Stimulated activated CD8-positive, alpha-beta memory T cell treated with anti-CD3 and anti-CD28 coated beads, Interleukin-12 subunit alpha, Interleukin-12 subunit beta, amount 100 ng/mL, for 4 hours (primary cell): Measurements from ENCODE around the gene NR1I3.

Experiments used
- DNase-seq: peaks from one replicate; pipeline ENCODE4 v3.0.0-alpha.2; 2020; ENCODE audit warnings: low read depth

The NR1I3 gene

GRCh38 chr1:161195171-161195570 is 42.8 kb downstream of the NR1I3 start:
- no peak for DNase-seq

DNA sequence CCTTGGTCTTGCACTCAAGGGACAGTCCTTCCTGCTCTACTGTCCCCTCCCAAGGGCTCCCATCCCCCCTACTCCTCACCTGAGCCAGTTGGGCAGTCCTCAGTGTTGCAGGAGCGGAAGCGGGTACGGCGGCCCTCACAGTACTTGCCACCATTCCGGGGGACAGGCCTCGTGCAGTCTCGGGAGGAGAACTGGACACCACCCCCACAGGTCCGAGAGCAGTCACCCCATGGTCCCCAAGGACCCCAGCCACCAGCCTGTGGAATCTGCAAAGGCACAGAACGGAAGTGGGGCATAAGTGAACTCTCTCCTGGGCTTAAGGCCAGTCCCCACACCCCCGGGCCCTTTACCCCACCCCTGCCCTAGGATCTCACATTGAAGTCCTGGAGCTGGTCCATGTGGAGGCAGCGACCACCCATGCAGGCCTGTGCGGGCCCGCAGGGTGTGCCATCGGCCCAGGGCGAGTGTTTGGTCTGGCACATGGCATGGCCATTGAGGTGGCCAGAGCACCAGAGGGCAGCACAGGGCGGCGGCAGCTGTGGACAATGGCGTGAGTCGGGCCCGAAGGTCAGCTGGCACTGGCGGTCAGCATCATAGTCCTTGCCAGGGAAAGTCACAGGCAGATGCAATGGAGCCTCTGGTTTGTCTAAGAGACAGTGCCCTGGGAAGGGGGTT is 44.3 kb downstream of the NR1I3 start:
- no peak for DNase-seq

- DNase-seq, result no peak
Observed at GRCh38 chr1:161192476-161193465, 45.2 kb downstream of the NR1I3 start.

DNA sequence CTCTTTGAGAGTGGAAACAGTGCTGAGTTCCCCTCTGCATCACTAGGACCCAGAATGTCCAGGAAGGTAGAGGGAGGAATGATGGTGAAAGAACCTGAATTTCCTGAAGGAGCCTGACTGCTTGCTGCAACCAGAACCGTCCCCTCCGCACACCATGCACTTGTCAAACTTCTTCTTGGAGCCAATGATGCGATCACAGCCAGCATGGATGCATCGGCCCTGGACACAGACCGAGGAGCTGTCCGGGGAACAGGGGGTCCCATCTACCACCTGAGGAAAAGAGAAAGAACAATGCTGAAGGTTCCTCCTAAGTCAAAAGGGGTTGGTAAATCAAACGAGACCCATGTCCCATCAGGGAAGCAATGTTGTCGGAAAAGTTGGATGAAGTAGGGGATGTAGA is 46.0 kb downstream of the NR1I3 start:
- no peak for DNase-seq

- DNase-seq, result no peak
Observed at GRCh38 chr1:161190962-161191521, 47.0 kb downstream of the NR1I3 start.

GRCh38 chr1:161189036-161189435 is 49.0 kb downstream of the NR1I3 start:
- DNase-seq, result no peak

DNA sequence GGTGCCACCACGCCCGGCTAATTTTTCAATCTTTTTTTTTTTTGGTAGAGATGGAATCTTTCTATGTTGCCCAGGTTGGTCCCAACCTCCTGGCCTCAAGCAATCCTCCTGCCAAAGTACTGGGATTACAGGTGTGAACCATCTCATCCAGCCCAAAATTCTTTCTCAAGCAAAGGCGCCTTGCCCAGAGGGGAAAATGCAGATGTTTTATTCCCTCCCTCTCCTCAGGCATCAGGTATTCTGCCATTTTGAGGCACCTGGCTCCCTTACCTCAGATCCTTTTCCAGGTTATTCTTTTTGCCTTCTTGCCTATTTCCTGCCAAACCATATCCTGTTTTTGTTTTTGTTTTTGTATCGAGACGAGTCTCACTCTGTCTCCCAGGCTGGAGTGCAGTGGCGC is 49.6 kb downstream of the NR1I3 start:
- no peak for DNase-seq

- DNase-seq, result no peak
Observed at GRCh38 chr1:161187311-161187710, 50.7 kb downstream of the NR1I3 start.

DNA sequence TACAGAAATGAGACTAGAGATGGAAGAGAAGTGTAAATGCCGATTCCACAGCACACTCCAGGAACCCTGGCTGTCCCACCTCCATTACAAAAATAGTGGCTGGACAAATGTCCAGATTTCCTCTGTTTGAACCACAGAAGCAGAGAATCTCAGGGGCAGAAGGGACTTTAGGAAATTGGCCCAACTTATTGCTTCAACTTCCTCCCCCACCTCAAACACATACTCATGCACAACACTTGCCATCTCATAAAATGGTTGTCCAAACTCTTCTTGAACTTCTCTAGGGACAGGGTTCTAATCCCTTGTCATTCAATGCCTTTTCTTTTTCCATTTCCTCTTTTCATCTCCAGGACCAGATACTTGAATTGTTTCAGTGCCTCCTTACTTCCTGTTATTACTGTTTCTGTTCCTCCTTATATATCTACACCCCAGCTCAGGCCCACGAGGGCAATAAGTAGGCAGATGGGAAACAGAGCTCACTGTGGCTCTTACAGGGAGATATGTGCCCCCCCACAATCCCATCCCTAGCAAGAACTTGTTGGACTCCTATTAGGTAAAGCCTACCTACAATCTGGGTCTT is 52.2 kb downstream of the NR1I3 start:
- no peak for DNase-seq

- DNase-seq, result peak; percentile 47
Observed at GRCh38 chr1:161185282-161185682, 52.7 kb downstream of the NR1I3 start.

DNA sequence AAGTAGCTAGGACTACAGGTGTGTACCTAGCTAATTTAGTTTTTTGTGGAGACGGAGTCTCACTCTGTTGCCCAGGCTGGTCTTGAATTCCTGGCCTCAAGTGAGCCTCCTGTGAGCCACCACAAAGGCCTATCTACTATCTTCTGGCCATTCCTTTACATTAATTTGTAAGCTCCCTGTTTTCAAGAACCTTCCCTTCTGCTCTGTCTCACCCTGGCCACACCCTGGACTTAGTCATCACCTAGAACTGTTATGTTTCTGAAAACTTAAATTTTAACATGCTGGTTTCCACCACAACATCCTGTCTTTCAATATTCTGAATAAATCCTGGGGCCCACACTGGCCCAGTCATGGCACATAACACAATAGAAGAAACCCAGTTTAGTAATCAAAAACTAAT is 55.8 kb downstream of the NR1I3 start:
- no peak for DNase-seq

DNA sequence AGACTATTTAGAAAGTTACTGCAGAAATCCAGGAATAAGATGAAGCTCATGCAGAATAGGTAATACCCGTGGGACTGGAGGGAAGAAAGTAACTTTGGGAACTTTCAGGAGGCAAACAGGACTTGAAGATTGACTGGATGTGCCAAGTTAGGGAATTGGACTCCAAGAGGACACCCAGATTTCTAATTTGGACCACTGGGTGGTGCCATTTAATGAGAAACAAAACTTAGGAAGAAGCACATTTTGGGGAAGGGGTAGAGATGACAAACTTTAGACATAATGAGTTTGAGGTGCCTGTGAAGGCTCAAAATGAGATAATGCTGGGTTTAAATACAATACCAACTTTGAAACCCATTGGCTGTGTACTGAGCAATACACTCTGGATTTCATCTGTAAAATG is 57.4 kb downstream of the NR1I3 start:
- DNase-seq, result no peak

- DNase-seq, result no peak
Observed at GRCh38 chr1:161179698-161180097, 58.3 kb downstream of the NR1I3 start.
